Islet of Langerhans (tissue), 1 donor: Measurements from ENCODE around the gene CCDC78.
"Not testable (repeated sequence)": the region's sequence is repeated elsewhere in the genome, so short reads cannot be mapped to it uniquely, and the experiment has no call there.

ENCODE experiments used
- FAIRE-seq: peaks from one replicate; lab custom pipeline; 2011; peaks lifted over from hg19 to GRCh38; lab: Jason Lieb, UNC

Gene CCDC78

GRCh38 chr16:722835-723633, 3.2 kb downstream of the CCDC78 start:
- FAIRE-seq, result no peak

DNA sequence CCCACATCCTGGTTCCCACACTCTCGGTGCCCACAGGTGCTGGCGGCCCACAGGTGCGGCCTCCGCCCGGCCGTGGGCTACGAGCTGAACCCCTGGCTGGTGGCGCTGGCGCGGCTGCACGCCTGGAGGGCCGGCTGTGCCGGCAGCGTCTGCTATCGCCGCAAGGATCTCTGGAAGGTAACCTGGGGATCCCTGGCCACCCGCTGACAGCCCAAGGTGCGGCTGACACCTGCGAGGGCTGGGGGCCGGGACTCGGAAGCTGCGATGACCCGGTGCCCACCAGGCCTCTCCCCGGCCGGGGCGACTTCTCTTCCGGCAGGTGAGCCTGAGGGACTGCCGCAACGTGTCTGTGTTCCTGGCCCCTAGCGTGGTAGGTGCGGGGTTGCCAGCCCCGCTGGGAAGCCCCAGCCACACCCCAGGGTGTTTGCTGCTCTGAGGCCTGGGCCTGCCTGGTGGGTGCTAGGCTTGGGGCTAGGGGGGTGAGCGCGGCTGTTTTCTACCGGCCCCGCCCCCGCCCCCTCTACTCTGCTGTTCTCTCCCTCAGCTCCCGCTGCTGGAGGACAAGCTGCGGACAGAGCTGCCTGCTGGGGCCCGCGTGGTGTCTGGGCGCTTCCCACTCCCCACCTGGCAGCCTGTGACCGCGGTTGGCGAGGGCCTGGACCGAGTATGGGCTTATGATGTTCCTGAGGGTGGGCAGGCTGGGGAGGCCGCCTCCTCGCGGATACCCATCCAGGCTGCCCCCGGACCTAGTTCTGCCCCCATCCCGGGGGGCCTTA, 4.3 kb downstream of the CCDC78 start:
- no peak for FAIRE-seq

DNA sequence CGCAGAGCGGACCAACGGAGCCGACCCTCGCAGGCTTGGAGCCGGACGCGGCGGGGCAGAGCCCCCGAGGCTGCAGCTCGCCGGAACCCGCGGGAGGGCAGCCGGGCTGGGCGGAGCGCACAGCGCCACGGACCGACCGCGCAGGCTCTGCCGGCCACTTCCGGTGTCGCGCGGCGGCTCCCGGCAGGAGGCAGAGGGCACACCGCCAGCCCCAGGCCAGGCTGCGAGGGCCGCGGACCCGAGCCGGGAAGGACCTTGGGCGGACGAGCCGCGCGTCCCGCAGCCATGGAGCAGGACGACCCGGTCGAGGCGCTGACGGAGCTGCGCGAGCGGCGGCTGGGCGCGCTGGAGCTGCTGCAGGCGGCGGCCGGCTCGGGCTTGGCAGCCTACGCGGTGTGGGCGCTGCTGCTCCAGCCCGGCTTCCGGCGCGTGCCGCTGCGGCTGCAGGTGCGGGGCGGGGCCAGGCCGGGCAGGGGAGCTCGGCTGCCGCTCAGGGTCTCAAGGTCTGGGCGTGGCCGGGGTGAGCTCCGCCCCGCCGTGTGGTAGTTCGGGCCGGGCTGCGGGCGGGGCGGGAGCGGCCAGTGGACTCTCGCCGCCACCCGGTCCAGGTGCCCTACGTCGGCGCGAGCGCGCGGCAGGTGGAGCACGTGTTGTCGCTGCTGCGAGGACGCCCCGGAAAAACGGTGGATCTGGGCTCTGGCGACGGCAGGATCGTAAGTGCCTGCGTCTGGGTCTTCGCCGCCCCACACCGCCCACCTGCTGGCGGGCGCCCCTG, 5.1 kb downstream of the CCDC78 start, which contains the start of gene ANTKMT:
Gene ANTKMT, plus strand, starts transcription at position 157 of the 775 bp plus-strand sequence. Its CDS starts 129 bp downstream, at position 286.
- FAIRE-seq, result no peak

DNA sequence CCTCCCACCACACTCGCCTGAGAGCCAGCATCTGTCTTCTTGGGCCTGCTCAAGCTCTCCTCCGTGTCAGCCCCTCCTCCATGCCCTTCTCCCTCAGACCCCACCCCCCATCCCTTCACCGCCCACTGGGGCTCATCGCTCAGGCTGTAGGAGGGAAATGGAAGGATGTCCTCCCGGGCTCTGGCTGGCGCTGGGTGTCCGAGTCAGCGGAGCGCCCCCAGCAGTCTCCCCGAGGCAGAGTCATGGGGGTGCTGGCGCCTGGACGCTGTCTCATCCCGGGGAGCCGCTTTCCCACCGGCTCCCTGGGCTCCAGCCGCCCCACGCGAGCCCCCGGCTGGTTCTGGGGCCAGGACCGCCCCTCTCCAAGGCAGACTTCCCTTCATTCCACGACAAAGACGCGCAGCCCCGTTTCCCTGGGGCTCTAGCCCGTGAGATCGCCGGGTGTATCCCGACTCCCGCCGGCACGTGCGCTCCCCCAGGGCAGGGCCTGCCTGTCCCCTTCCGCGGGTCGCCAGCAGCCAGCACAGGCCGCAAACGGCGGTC, 5.7 kb downstream of the CCDC78 start:
- FAIRE-seq, result no peak

- no peak for FAIRE-seq
Measured at GRCh38 chr16:719815-720446, 6.3 kb downstream of the CCDC78 start.

GRCh38 chr16:718922-719321, 7.3 kb downstream of the CCDC78 start:
- no peak for FAIRE-seq

GRCh38 chr16:718389-718788, 7.9 kb downstream of the CCDC78 start:
- FAIRE-seq, result no peak

- no peak for FAIRE-seq
Measured at GRCh38 chr16:717450-718245, 8.6 kb downstream of the CCDC78 start.

DNA sequence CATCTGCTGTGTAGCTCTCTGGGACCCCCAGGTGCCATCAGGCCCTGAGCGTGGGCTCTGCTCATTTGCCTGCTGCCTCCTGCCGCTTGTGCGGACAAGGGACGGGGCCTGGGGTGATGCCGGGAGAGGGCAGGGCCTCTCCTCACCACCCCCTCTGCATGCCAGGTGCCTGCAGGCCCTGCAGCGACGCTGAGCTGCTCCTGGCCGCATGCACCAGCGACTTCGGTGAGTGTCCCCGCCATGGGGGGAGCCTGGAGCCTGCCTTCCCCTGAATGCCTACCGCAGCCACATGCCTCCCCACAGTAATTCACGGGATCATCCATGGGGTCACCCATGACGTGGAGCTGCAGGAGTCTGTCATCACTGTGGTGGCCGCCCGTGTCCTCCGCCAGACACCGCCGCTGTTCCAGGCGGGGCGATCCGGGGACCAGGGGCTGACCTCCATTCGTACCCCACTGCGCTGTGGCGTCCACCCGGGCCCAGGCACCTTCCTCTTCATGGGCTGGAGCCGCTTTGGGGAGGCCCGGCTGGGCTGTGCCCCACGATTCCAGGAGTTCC, 9.4 kb downstream of the CCDC78 start:
- no peak for FAIRE-seq

DNA sequence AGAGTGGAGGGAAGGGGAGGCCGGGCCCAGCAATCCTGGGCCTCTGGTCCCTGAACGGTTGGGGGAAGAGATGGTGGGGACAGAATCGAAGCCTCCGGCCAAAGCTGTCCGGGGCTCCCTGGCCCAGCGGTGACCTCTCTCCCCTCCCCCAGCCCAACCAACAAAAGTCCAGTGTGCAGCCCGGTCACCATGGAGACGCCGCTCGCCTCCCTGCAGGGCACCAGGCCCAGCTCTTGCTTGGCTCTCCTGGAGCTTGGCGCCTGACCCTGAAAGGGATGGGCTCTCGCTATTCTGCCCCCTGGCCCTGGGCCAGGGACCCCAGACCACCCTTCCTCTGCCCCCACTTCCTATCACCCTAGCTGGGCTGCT, 10.1 kb downstream of the CCDC78 start:
- no peak for FAIRE-seq

DNA sequence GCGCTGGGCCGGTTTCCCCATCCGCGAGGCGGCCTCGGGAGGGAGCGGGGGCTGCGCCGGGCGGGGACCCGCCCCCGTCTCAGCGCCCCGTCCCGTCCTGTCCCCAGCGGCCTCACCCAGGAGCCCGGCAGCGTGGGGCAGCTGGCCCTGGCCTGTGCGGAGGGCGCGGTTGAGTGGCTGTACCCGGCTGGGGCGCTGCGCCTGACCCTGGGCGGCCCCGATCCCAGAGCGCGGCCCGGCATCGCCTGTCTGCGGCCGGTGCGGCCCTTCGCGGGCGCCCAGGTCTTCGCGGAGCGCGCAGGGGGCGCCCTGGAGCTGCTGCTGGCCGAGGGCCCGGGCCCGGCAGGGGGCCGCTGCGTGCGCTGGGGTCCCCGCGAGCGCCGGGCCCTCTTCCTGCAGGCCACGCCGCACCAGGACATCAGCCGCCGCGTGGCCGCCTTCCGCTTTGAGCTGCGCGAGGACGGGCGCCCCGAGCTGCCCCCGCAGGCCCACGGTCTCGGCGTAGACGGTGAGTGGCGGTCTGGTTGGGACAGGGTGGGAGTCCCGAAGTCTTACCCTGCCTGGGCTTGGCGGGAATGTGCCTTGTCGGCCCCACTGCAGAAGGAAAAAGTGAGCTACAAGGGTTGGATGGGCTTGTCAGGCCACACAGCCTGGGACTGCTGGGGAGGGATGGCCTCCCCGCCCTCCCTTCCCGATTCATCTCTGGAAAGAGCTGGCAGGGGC, 10.6 kb downstream of the CCDC78 start:
- no peak for FAIRE-seq

DNA sequence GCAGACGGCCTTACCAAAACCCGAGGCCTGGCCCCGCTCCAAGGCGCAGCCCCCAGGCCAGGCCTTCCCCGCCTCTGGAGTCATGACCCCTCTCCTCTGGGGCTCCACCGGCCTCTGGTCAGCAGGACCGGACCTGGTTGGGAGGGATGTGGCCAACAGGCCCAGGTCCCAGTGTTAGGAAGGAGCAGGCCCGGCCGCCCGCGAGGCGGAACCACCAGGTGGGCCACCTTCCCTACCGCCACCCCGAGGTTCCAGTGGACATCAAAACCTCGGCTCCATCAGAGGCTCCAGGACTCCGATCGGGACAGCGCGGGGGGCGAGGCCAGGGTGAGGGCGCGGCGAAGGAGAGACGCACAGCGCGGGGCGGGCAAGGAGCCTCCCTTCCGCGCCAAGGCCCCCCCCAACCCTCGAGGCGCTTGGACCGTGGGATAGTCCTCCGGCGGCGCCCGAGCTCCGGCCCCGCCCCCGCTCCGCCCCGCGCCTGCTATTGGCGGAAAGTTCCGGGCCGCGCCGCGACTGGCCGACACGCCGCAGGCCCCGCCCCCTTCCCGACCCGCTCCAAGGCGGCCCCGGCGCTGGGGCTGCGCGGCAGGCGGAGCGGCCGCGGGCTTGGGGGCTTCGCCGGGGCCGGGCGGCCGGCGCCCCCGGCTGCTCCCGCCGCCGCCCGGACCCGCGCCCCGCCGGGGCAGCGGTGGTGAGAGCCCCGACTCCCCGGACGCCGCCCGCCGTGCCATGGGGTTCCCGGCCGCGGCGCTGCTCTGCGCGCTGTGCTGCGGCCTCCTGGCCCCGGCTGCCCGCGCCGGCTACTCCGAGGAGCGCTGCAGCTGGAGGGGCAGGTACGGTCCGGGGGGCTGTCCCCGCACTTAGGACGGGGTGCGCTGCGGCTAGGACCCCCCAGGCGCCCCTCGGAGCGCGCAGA, 11.4 kb downstream of the CCDC78 start, which contains the start of gene METRN:
Gene METRN, plus strand, starts transcription at position 561 of the 919 bp plus-strand sequence. Its CDS starts 172 bp downstream, at position 733.
- FAIRE-seq, result no peak

- no peak for FAIRE-seq
Measured at GRCh38 chr16:714079-714478, 12.2 kb downstream of the CCDC78 start.

- FAIRE-seq, result not testable (repeated sequence)
Measured at GRCh38 chr16:712740-713250, 13.4 kb downstream of the CCDC78 start.

GRCh38 chr16:711548-712320, 14.5 kb downstream of the CCDC78 start:
- no peak for FAIRE-seq

DNA sequence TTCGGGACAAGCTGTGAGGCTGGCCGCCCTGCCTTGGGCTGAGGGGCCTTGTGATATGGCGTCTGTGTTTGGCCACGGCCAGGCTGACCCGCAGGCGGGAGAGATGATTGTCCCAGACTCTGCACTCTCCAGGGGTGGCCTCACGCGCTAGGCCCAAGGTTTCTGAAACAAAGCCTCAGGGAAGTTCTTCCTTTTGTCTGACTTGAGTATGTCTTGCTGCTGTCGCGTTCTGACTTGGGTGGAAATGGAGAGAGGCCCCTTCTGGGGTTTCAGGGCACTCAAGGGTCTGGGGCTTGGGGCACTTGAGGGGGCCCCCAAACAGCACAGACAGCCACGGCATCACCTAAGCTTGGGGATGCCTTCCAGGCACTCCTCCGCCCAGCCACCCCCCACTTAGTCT, 15.2 kb downstream of the CCDC78 start:
- FAIRE-seq, result no peak

- no peak for FAIRE-seq
Measured at GRCh38 chr16:710500-711075, 15.7 kb downstream of the CCDC78 start.
